Neural cell (in vitro differentiated cells): ENCODE measurements around the gene SLC2A8.

Experiments used
- POLR2AphosphoS5 ChIP-seq: IDR thresholded peaks from 2 replicates; pipeline ENCODE4 v1.6.1; 2012
- TF ChIP-seq, protein P1 (sequence below): fragments of 450-650 bp; IDR thresholded peaks from 2 replicates; pipeline ENCODE4 v1.5.1; 2014; ENCODE audit warnings: antibody characterized with exemption, mild to moderate bottlenecking, moderate library complexity; ENCODE audit not compliant: poor library complexity, severe bottlenecking

DNA sequence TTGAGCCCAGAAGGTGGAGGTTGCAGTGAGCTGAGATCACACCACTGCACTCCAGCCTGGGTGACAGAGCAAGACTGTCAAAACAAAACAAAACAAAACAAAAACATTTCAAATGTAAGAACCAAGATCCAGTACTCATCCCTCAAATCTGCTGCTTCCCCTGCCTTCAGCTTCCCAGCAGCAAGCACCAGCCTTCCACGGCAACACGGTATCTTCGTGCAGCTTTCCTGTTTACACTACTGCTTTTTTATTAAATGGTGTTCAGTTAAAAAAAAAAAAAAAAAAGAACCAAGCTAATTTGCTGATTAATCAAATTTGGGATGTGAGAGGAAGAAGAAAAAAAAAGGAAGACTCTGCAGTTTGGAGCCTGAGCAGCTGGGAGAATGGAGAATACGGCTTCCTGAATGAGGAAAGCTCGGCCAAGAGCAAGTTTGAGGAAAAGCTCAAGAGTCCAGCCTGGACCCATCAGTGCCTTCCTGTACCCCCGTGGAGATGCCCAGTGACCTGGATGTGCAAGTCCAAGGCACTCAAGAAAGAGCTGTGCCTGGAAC is 28.0 kb upstream of the SLC2A8 start:
- TF ChIP-seq, protein P1, sequence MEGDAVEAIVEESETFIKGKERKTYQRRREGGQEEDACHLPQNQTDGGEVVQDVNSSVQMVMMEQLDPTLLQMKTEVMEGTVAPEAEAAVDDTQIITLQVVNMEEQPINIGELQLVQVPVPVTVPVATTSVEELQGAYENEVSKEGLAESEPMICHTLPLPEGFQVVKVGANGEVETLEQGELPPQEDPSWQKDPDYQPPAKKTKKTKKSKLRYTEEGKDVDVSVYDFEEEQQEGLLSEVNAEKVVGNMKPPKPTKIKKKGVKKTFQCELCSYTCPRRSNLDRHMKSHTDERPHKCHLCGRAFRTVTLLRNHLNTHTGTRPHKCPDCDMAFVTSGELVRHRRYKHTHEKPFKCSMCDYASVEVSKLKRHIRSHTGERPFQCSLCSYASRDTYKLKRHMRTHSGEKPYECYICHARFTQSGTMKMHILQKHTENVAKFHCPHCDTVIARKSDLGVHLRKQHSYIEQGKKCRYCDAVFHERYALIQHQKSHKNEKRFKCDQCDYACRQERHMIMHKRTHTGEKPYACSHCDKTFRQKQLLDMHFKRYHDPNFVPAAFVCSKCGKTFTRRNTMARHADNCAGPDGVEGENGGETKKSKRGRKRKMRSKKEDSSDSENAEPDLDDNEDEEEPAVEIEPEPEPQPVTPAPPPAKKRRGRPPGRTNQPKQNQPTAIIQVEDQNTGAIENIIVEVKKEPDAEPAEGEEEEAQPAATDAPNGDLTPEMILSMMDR, result no peak
- no peak for TF ChIP-seq POLR2AphosphoS5
